ENCODE measurements around the gene RASA3.

Gene RASA3

GRCh38 chr13:114070098-114070799 is 62.2 kb downstream of the RASA3 start:
- Histone ChIP-seq H3K4me2 (ENCODE audit: insufficient read depth, low read length) (no peak overlapping the region), H4K20me1 (ENCODE audit: insufficient read depth, low read length) (peaks cover 58% of the 10 kb centered on the region), H3K4me1 (ENCODE audit: insufficient read depth, low read length) (peaks cover 22% of the 10 kb centered on the region), H3K27me3 (ENCODE audit: insufficient read depth, low read length, poor library complexity) (no peaks in the 10 kb centered on the region), H3K36me3 (ENCODE audit: insufficient read depth, low read length) (peaks cover 33% of the 10 kb centered on the region), H3K79me2 (ENCODE audit: insufficient read depth, low read length) (peaks cover 65% of the 10 kb centered on the region), H3K27ac (ENCODE audit: low read length) (no peak overlapping the region), H3K4me3 (ENCODE audit: low read depth in 1 of 2, low read length in 2 of 2) (no peak overlapping the region), H2AFZ (ENCODE audit: low read depth, low read length) (no peak overlapping the region), H3K9ac (ENCODE audit: low read depth, low read length) (no peak overlapping the region), H3K9me3 (ENCODE audit: insufficient read depth, low read length, severe bottlenecking) (no peaks in the 10 kb centered on the region)
- TF ChIP-seq EZH2 (IDR thresholded peaks at IDR 0.05; ENCODE audit: borderline replicate concordance, low read depth, low read length, severe bottlenecking) (no peak), CTCF (IDR thresholded peaks at IDR 0.05; ENCODE audit: borderline replicate concordance, extremely low read depth, low read length, poor library complexity, severe bottlenecking) (no peak)
- DNase-seq, result no peak
- no peak for ATAC-seq (ENCODE audit: insufficient read depth, low read depth)

GRCh38 chr13:114069376-114070097 is 62.9 kb downstream of the RASA3 start:
- ATAC-seq (ENCODE audit: insufficient read depth, low read depth), result no peak
- H3K27ac ChIP-seq (ENCODE audit: low read length), result no peak overlapping the region
- H3K9me3 ChIP-seq (ENCODE audit: insufficient read depth, low read length, severe bottlenecking), result no peaks in the 10 kb centered on the region
- H2AFZ ChIP-seq (ENCODE audit: low read depth, low read length), result no peak overlapping the region
- no peak for DNase-seq
- H3K27me3 ChIP-seq (ENCODE audit: insufficient read depth, low read length, poor library complexity), result no peaks in the 10 kb centered on the region
- peaks cover 22% of the 10 kb centered on the region for H3K4me1 ChIP-seq (ENCODE audit: insufficient read depth, low read length)
- TF ChIP-seq EZH2 (IDR thresholded peaks at IDR 0.05; ENCODE audit: borderline replicate concordance, low read depth, low read length, severe bottlenecking), result no peak
- no peak for TF ChIP-seq CTCF (IDR thresholded peaks at IDR 0.05; ENCODE audit: borderline replicate concordance, extremely low read depth, low read length, poor library complexity, severe bottlenecking)
- H3K4me2 ChIP-seq (ENCODE audit: insufficient read depth, low read length), result no peak overlapping the region
- peaks cover 65% of the 10 kb centered on the region for H3K79me2 ChIP-seq (ENCODE audit: insufficient read depth, low read length)
- no peak overlapping the region for H3K4me3 ChIP-seq (ENCODE audit: low read depth in 1 of 2, low read length in 2 of 2)
- H3K36me3 ChIP-seq (ENCODE audit: insufficient read depth, low read length), result peaks cover 33% of the 10 kb centered on the region
- peaks cover 62% of the 10 kb centered on the region for H4K20me1 ChIP-seq (ENCODE audit: insufficient read depth, low read length)
- H3K9ac ChIP-seq (ENCODE audit: low read depth, low read length), result no peak overlapping the region

GRCh38 chr13:114068656-114069318 is 63.6 kb downstream of the RASA3 start:
- no peak for ATAC-seq (ENCODE audit: insufficient read depth, low read depth)
- Histone ChIP-seq H3K4me2 (ENCODE audit: insufficient read depth, low read length) (no peak overlapping the region), H3K9ac (ENCODE audit: low read depth, low read length) (no peak overlapping the region)

More at GRCh38 chr13:114068656-114069318, 63.6 kb downstream of the RASA3 start:
- Histone ChIP-seq H3K79me2 (ENCODE audit: insufficient read depth, low read length) (peaks cover 63% of the 10 kb centered on the region), H3K4me1 (ENCODE audit: insufficient read depth, low read length) (peaks cover 22% of the 10 kb centered on the region), H3K4me3 (ENCODE audit: low read depth in 1 of 2, low read length in 2 of 2) (no peak overlapping the region), H3K27ac (ENCODE audit: low read length) (no peak overlapping the region), H2AFZ (ENCODE audit: low read depth, low read length) (no peak overlapping the region), H4K20me1 (ENCODE audit: insufficient read depth, low read length) (peaks cover 56% of the 10 kb centered on the region), H3K36me3 (ENCODE audit: insufficient read depth, low read length) (peaks cover 29% of the 10 kb centered on the region), H3K9me3 (ENCODE audit: insufficient read depth, low read length, severe bottlenecking) (no peaks in the 10 kb centered on the region), H3K27me3 (ENCODE audit: insufficient read depth, low read length, poor library complexity) (no peaks in the 10 kb centered on the region)
- TF ChIP-seq EZH2 (IDR thresholded peaks at IDR 0.05; ENCODE audit: borderline replicate concordance, low read depth, low read length, severe bottlenecking) (no peak), CTCF (IDR thresholded peaks at IDR 0.05; ENCODE audit: borderline replicate concordance, extremely low read depth, low read length, poor library complexity, severe bottlenecking) (no peak)
- no peak for DNase-seq

Data from DND-41 (cell line).